BLaER1 treated with 17β-estradiol and CSF1 and Interleukin-3, amounts not matched to agents 10 nM and 100 nM (cell line): ENCODE results near the gene MLIP.
"Not testable (repeated sequence)": the region's sequence is repeated elsewhere in the genome, so short reads cannot be mapped to it uniquely, and the experiment has no call there.

Experiments
- H3K27ac ChIP-seq, 11 experiments: shearing (Covaris generic); formaldehyde crosslinking; 2 replicates each; pipeline ENCODE4 v1.8.1; 2022
- H3K27me3 ChIP-seq, 11 experiments: shearing (Covaris generic); formaldehyde crosslinking; 2 replicates each; pipeline ENCODE4 v1.8.1; 2022
- H3K36me3 ChIP-seq, 11 experiments: shearing (Covaris generic); formaldehyde crosslinking; 2 replicates each; pipeline ENCODE4 v1.8.1; 2022
- H3K4me1 ChIP-seq, 10 experiments: shearing (Covaris generic); formaldehyde crosslinking; 2 replicates each; pipeline ENCODE4 v1.8.1; 2022
- H3K4me2 ChIP-seq, 11 experiments: shearing (Covaris generic); formaldehyde crosslinking; 2 replicates each; pipeline ENCODE4 v1.8.1; 2022
- H3K4me3 ChIP-seq, 10 experiments: shearing (Covaris generic); formaldehyde crosslinking; 2 replicates each; pipeline ENCODE4 v1.8.1; 2022
- H3K9ac ChIP-seq, 11 experiments: shearing (Covaris generic); formaldehyde crosslinking; 2 replicates each; pipeline ENCODE4 v1.8.1; 2022
- H3K9me3 ChIP-seq, 11 experiments: shearing (Covaris generic); formaldehyde crosslinking; replicated peaks in 1 of 11; 2 replicates each; pipeline ENCODE4 v1.8.1; 2022
- H4K20me1 ChIP-seq, 11 experiments: shearing (Covaris generic); formaldehyde crosslinking; 2 replicates each; pipeline ENCODE4 v1.8.1; 2022
- Cebpa-rat ChIP-seq, 11 experiments: shearing (Covaris generic); IDR thresholded peaks; 2 replicates each; pipeline ENCODE4 v1.8.1; 2022

Gene MLIP

GRCh38 chr6:54232703-54233102 lies 121.5 kb downstream of the MLIP start:
- Histone ChIP-seq H3K27me3 (no peaks in the 10 kb centered on the region), H4K20me1 (no peaks in the 10 kb centered on the region), H3K4me2 (no peak overlapping the region), H3K36me3 (no peaks in the 10 kb centered on the region), H3K27ac (no peak overlapping the region), H3K4me3 (no peak overlapping the region), H3K9me3 (no peaks in the 10 kb centered on the region), H3K9ac (no peak overlapping the region), H3K4me1 (peaks cover 0 to 8% (median 2%) of the 10 kb centered on the region in 10 experiments; a peak in 8 of 20 replicates)
- no peak for TF ChIP-seq Cebpa-rat (IDR thresholded peaks at IDR 0.05)

- no peaks in the 10 kb centered on the region for H3K36me3 ChIP-seq
- no peaks in the 10 kb centered on the region for H3K9me3 ChIP-seq
- no peaks in the 10 kb centered on the region for H3K27me3 ChIP-seq
- H3K27ac ChIP-seq: no peak overlapping the region
- no peak overlapping the region for H3K9ac ChIP-seq
- H4K20me1 ChIP-seq: no peaks in the 10 kb centered on the region
- peak overlapping the region in 3 of 11 experiments; percentile 15 to 36 (median 31); a peak in 2 of 22 replicates for H3K4me2 ChIP-seq
- no peak for TF ChIP-seq Cebpa-rat (IDR thresholded peaks at IDR 0.05)
- peaks cover 0 to 15% (median 8%) of the 10 kb centered on the region in 10 experiments; a peak in 12 of 20 replicates for H3K4me1 ChIP-seq
- H3K4me3 ChIP-seq: no peak overlapping the region
Observed at GRCh38 chr6:54234539-54234938, 123.3 kb downstream of the MLIP start.

- peaks cover 0 to 15% (median 8%) of the 10 kb centered on the region in 10 experiments; a peak in 12 of 20 replicates for H3K4me1 ChIP-seq
- H3K27me3 ChIP-seq: no peaks in the 10 kb centered on the region
- no peaks in the 10 kb centered on the region for H3K9me3 ChIP-seq
- H4K20me1 ChIP-seq: no peaks in the 10 kb centered on the region
- TF ChIP-seq Cebpa-rat (IDR thresholded peaks at IDR 0.05): no peak
- H3K27ac ChIP-seq: no peak overlapping the region
- no peak overlapping the region for H3K4me2 ChIP-seq
- H3K36me3 ChIP-seq: no peaks in the 10 kb centered on the region
- no peak overlapping the region for H3K9ac ChIP-seq
- H3K4me3 ChIP-seq: no peak overlapping the region
Observed at GRCh38 chr6:54236984-54237383, 125.7 kb downstream of the MLIP start.

- Histone ChIP-seq H3K4me1 (peaks cover 0 to 15% (median 8%) of the 10 kb centered on the region in 10 experiments; a peak in 12 of 20 replicates), H3K4me3 (no peak overlapping the region), H3K9me3 (no peaks in the 10 kb centered on the region), H3K36me3 (no peaks in the 10 kb centered on the region), H3K4me2 (peak overlapping the region in 2 of 11 experiments; percentile 25 to 31; a peak in 3 of 22 replicates), H3K9ac (no peak overlapping the region), H3K27ac (no peak overlapping the region), H3K27me3 (no peaks in the 10 kb centered on the region), H4K20me1 (no peaks in the 10 kb centered on the region)
- no peak for TF ChIP-seq Cebpa-rat (IDR thresholded peaks at IDR 0.05)
Observed at GRCh38 chr6:54238396-54238795, 127.2 kb downstream of the MLIP start.

- Histone ChIP-seq H3K27me3 (no peaks in the 10 kb centered on the region), H3K4me3 (no peak overlapping the region), H3K9me3 (no peaks in the 10 kb centered on the region), H4K20me1 (no peaks in the 10 kb centered on the region), H3K9ac (no peak overlapping the region), H3K4me1 (peaks cover 0 to 12% (median 7%) of the 10 kb centered on the region in 10 experiments; a peak in 10 of 20 replicates), H3K36me3 (no peaks in the 10 kb centered on the region), H3K4me2 (no peak overlapping the region), H3K27ac (no peak overlapping the region)
- TF ChIP-seq Cebpa-rat (IDR thresholded peaks at IDR 0.05): no peak
Observed at GRCh38 chr6:54243699-54244098, 132.5 kb downstream of the MLIP start.

GRCh38 chr6:54244430-54244829 lies 133.2 kb downstream of the MLIP start:
- Histone ChIP-seq H3K27me3 (no peaks in the 10 kb centered on the region), H3K4me3 (no peak overlapping the region), H3K4me1 (peaks cover 0 to 16% (median 11%) of the 10 kb centered on the region in 10 experiments; a peak in 8 of 20 replicates), H4K20me1 (no peaks in the 10 kb centered on the region), H3K9me3 (no peaks in the 10 kb centered on the region), H3K9ac (no peak overlapping the region), H3K4me2 (no peak overlapping the region), H3K36me3 (no peaks in the 10 kb centered on the region), H3K27ac (no peak overlapping the region)
- no peak for TF ChIP-seq Cebpa-rat (IDR thresholded peaks at IDR 0.05)

- Histone ChIP-seq H3K4me3 (no peak overlapping the region), H3K36me3 (no peaks in the 10 kb centered on the region), H3K4me2 (no peak overlapping the region), H3K27ac (no peak overlapping the region), H3K9me3 (no peaks in the 10 kb centered on the region), H4K20me1 (no peaks in the 10 kb centered on the region), H3K9ac (no peak overlapping the region), H3K27me3 (no peaks in the 10 kb centered on the region), H3K4me1 (peaks cover 0 to 16% (median 11%) of the 10 kb centered on the region in 10 experiments; a peak in 8 of 20 replicates)
- no peak for TF ChIP-seq Cebpa-rat (IDR thresholded peaks at IDR 0.05)
Observed at GRCh38 chr6:54245265-54245664, 134.0 kb downstream of the MLIP start.

- H3K27ac ChIP-seq: peak overlapping the region in 2 of 11 experiments; percentile 14 to 26; a peak in 2 of 22 replicates
- no peaks in the 10 kb centered on the region for H3K27me3 ChIP-seq
- no peaks in the 10 kb centered on the region for H4K20me1 ChIP-seq
- H3K9me3 ChIP-seq: no peaks in the 10 kb centered on the region
- H3K4me1 ChIP-seq: peaks cover 0 to 16% (median 11%) of the 10 kb centered on the region in 10 experiments; a peak in 8 of 20 replicates
- H3K36me3 ChIP-seq: no peaks in the 10 kb centered on the region
- H3K4me3 ChIP-seq: no peak overlapping the region
- peak overlapping the region in 7 of 11 experiments; percentile 0 to 39 (median 22); a peak in 8 of 22 replicates for H3K4me2 ChIP-seq
- no peak for TF ChIP-seq Cebpa-rat (IDR thresholded peaks at IDR 0.05)
- H3K9ac ChIP-seq: no peak overlapping the region
Observed at GRCh38 chr6:54248319-54248718, 137.1 kb downstream of the MLIP start.

GRCh38 chr6:54248994-54249393 lies 137.8 kb downstream of the MLIP start:
- no peak overlapping the region for H3K4me3 ChIP-seq
- H4K20me1 ChIP-seq: no peaks in the 10 kb centered on the region
- no peaks in the 10 kb centered on the region for H3K27me3 ChIP-seq
- H3K36me3 ChIP-seq: no peaks in the 10 kb centered on the region
- H3K9ac ChIP-seq: no peak overlapping the region
- H3K27ac ChIP-seq: peak overlapping the region in 2 of 11 experiments; percentile 14 to 26; a peak in 2 of 22 replicates
- H3K4me1 ChIP-seq: peaks cover 0 to 16% (median 11%) of the 10 kb centered on the region in 10 experiments; a peak in 8 of 20 replicates
- no peaks in the 10 kb centered on the region for H3K9me3 ChIP-seq
- peak overlapping the region in 6 of 11 experiments; percentile 0 to 37 (median 14); a peak in 4 of 22 replicates for H3K4me2 ChIP-seq
- no peak for TF ChIP-seq Cebpa-rat (IDR thresholded peaks at IDR 0.05)

GRCh38 chr6:54249812-54250211 lies 138.6 kb downstream of the MLIP start:
- not testable (repeated sequence) for H4K20me1 ChIP-seq, H3K4me3 ChIP-seq, H3K4me2 ChIP-seq, H3K27me3 ChIP-seq, H3K9ac ChIP-seq, H3K27ac ChIP-seq, H3K9me3 ChIP-seq, H3K36me3 ChIP-seq
- peaks cover 0 to 16% (median 11%) of the 10 kb centered on the region in 10 experiments; a peak in 8 of 20 replicates for H3K4me1 ChIP-seq
